Fibroblast of villous mesenchyme (primary cell): ENCODE measurements around the gene HCRTR1. TPM values are rescaled to one million over a fixed set of nuclear protein-coding genes. Genes with fewer than 3 reads are reported as not detected.

Experiments
- total RNA-seq: library from RNA; depleted of rRNA; stranded (reverse); fragments of >200 nt; gene quantifications from 2 replicates; pipeline ENCODE4 v1.2.3, GENCODE V29; 2012

The HCRTR1 gene
- total RNA-seq, 1 donor, result under 0.01 TPM

Other genes with a start within 250 kb of the HCRTR1 start
- 54.8 and 89.9 TPM in 2 replicates for gene FABP3, start 244.6 kb upstream of the HCRTR1 start, total RNA-seq
- 13.5 and 21.2 TPM in 2 replicates for gene SERINC2, start 204.5 kb upstream of the HCRTR1 start, total RNA-seq
- 60.5 and 87.6 TPM in 2 replicates for gene TINAGL1, start 41.2 kb upstream of the HCRTR1 start, total RNA-seq
- gene PEF1, start 27.2 kb downstream of the HCRTR1 start, total RNA-seq, result 78.3 and 99.7 TPM in 2 replicates
- gene COL16A1, start 86.3 kb downstream of the HCRTR1 start, total RNA-seq, result 86.4 and 156 TPM in 2 replicates
- gene ADGRB2, start 146.7 kb downstream of the HCRTR1 start, total RNA-seq, result 11.3 and 14.2 TPM in 2 replicates
- 62.2 and 73.4 TPM in 2 replicates for gene SPOCD1, start 198.3 kb downstream of the HCRTR1 start, total RNA-seq